HCT116 (cell line): ENCODE measurements around the gene CD109. TPM values are rescaled to one million over a fixed set of nuclear protein-coding genes. Genes with fewer than 3 reads are reported as not detected.

Experiments
- ATAC-seq: fragments of 200-7000 bp; cut with Tn5 transposase; 2 replicates; pipeline ENCODE4 v1.9.1; 2020; ENCODE audit warnings: mild to moderate bottlenecking, moderate library complexity
- BruUV-seq: library from RNA; stranded (reverse); fragments of 400-500 nt; replicated peaks from 2 replicates; lab custom pipeline; 2021; lab: Mats Ljungman, UMichigan
- CTCF ChIA-PET: fragments of 300-600 bp; sonication (Branson Sonifier 250); formaldehyde crosslinking; loops from one replicate; lab custom pipeline; 2021; ENCODE audit warnings: antibody characterized with exemption; lab: Charles Lee
- POLR2A ChIA-PET: fragments of 300-600, 350-600 bp; sonication (Branson Sonifier 250); formaldehyde crosslinking; loops from one replicate; lab custom pipeline; 2021; ENCODE audit warnings: antibody characterized with exemption; lab: Charles Lee
- RAD21 ChIA-PET, 2 experiments: fragments of 300-600 bp; sonication (Branson Sonifier 250); formaldehyde crosslinking; loops; one replicate each; lab custom pipeline; 2023; ENCODE audit warnings: low total read pairs in 2 of 2; ENCODE audit not compliant: uncharacterized antibody in 2 of 2, unreplicated experiment in 2 of 2, low non-redundant PET in 1 of 2; lab: Charles Lee
- DNase-seq: peaks from one replicate; pipeline ENCODE4 v3.0.0-alpha.2; 2010; ENCODE audit warnings: low read depth, low spot score
- H2AFZ ChIP-seq: fragments of 200-600 bp; shearing (Covaris generic), sonication (generic); 2 replicates; pipeline ENCODE4 v1.6.1; 2017; ENCODE audit warnings: low read depth, mixed run types, mixed read lengths, antibody characterized with exemption, low read length; ENCODE audit not compliant: poor library complexity, severe bottlenecking
- H3K27ac ChIP-seq: 2 replicates; pipeline ENCODE4 v1.5.1; 2012; ENCODE audit warnings: low read depth, low read length
- H3K27me3 ChIP-seq: fragments of 200-600 bp; sonication (generic); 2 replicates; pipeline ENCODE4 v1.6.1; 2016; ENCODE audit warnings: mixed run types, low read length, mixed read lengths; ENCODE audit not compliant: insufficient read depth
- H3K36me3 ChIP-seq, 2 experiments: fragments of 200-500 bp in 1 of 2; fragments of 200-600 bp in 1 of 2; sonication (Bioruptor generic) in 1 of 2; sonication (generic) in 1 of 2; 2 replicates each; pipeline versions ENCODE4 v1.5.1 to v1.6.1; 2014 to 2016; ENCODE audit warnings: low read length in 2 of 2, inconsistent platforms in 1 of 2, mixed read lengths in 1 of 2, mixed run types in 1 of 2; ENCODE audit not compliant: insufficient read depth in 2 of 2, control insufficient read depth in 1 of 2
- H3K4me1 ChIP-seq, 2 experiments: fragments of 200-600 bp in 1 of 2; sonication (generic) in 1 of 2; 2 replicates each; pipeline versions ENCODE4 v1.5.1 to v1.6.1; 2012 to 2017; ENCODE audit warnings: low read length in 2 of 2, inconsistent platforms in 1 of 2, mild to moderate bottlenecking in 1 of 2, mixed read lengths in 1 of 2, mixed run types in 1 of 2, moderate library complexity in 1 of 2; ENCODE audit not compliant: insufficient read depth in 2 of 2, control insufficient read depth in 1 of 2
- H3K4me2 ChIP-seq: fragments of 200-600 bp; sonication (generic); 2 replicates; pipeline ENCODE4 v1.6.1; 2017; ENCODE audit warnings: mixed run types, low read length, mixed read lengths
- H3K4me3 ChIP-seq, 2 experiments: fragments of 200-600 bp in 1 of 2; sonication (generic) in 1 of 2; replicated peaks in 1 of 2; 2 replicates each; pipeline ENCODE4 v1.5.1; 2011 to 2016; ENCODE audit warnings: low read length in 2 of 2, control low read depth in 1 of 2, low read depth in 1 of 2, mild to moderate bottlenecking in 1 of 2, mixed read lengths in 1 of 2, mixed run types in 1 of 2
- H3K79me2 ChIP-seq: fragments of 200-600 bp; sonication (generic); 2 replicates; pipeline ENCODE4 v1.6.1; 2017; ENCODE audit warnings: mild to moderate bottlenecking, mixed run types, low read length, moderate library complexity, mixed read lengths; ENCODE audit not compliant: insufficient read depth
- H3K9ac ChIP-seq: fragments of 200-600 bp; sonication (generic); 2 replicates; pipeline ENCODE4 v1.6.1; 2016; ENCODE audit warnings: low read length, mixed read lengths
- H3K9me2 ChIP-seq: fragments of 200-600 bp; sonication (generic), shearing (Covaris generic); 2 replicates; pipeline ENCODE4 v1.6.1; 2017; ENCODE audit warnings: mixed run types, mild to moderate bottlenecking, moderate library complexity; ENCODE audit not compliant: insufficient read depth
- H3K9me3 ChIP-seq, 2 experiments: fragments of 200-500 bp in 1 of 2; fragments of 200-600 bp in 1 of 2; sonication (Bioruptor generic) in 1 of 2; sonication (generic) in 1 of 2; 2 replicates each; pipeline ENCODE4 v1.6.1; 2014 to 2017; ENCODE audit warnings: low read length in 2 of 2, mixed read lengths in 2 of 2, inconsistent platforms in 1 of 2, low read depth in 1 of 2, mild to moderate bottlenecking in 1 of 2, mixed run types in 1 of 2, moderate library complexity in 1 of 2; ENCODE audit not compliant: control insufficient read depth in 1 of 2, insufficient read depth in 1 of 2
- H4K20me1 ChIP-seq: fragments of 200-600 bp; sonication (generic), shearing (Covaris generic); 2 replicates; pipeline ENCODE4 v1.6.1; 2017; ENCODE audit warnings: mixed run types, mild to moderate bottlenecking, moderate library complexity; ENCODE audit not compliant: insufficient read depth
- CEBPB ChIP-seq: IDR thresholded peaks from 2 replicates; pipeline ENCODE4 v1.6.1; 2012; ENCODE audit warnings: low read depth
- EZH2phosphoT487 ChIP-seq: fragments of 200-600 bp; IDR thresholded peaks from 2 replicates; pipeline ENCODE4 v1.6.1; 2018; ENCODE audit warnings: antibody characterized with exemption, borderline replicate concordance
- FOSL1 ChIP-seq: IDR thresholded peaks from 2 replicates; pipeline ENCODE4 v1.6.1; 2012; ENCODE audit warnings: low read depth
- POLR2A ChIP-seq: IDR thresholded peaks from 2 replicates; pipeline ENCODE4 v1.7.0; 2011; ENCODE audit warnings: borderline replicate concordance; ENCODE audit not compliant: insufficient read depth, insufficient read length; ENCODE audit errors: extremely low read depth
- SP1 ChIP-seq: IDR thresholded peaks from 2 replicates; pipeline ENCODE4 v1.6.1; 2012; ENCODE audit warnings: low read depth
- SRF ChIP-seq: IDR thresholded peaks from 2 replicates; pipeline ENCODE4 v1.6.1; 2012; ENCODE audit warnings: low read depth
- ZNF274 ChIP-seq: fragments of 200-500 bp; sonication (Bioruptor generic); IDR thresholded peaks from 2 replicates; pipeline ENCODE4 v1.6.1; 2014; ENCODE audit warnings: mild to moderate bottlenecking, low read depth, low read length, inconsistent platforms
- intact Hi-C: fragments of 100-400 bp; cut with micrococcal nuclease; formaldehyde crosslinking; loops from 2 replicates; pipeline ENCODE4 v1.10.0; 2022
- total RNA-seq: library from RNA; stranded (reverse); gene quantifications from one replicate; pipeline ENCODE4 v1.2.1, GENCODE V29; 2021; ENCODE audit not compliant: unreplicated experiment
- TF ChIP-seq, protein P1 (sequence below): IDR thresholded peaks from 2 replicates; pipeline ENCODE4 v1.6.1; 2011; ENCODE audit warnings: mild to moderate bottlenecking, low read length, moderate library complexity; ENCODE audit not compliant: insufficient replicate concordance; ENCODE audit errors: extremely low read depth
- TF ChIP-seq, protein P2 (sequence below): IDR thresholded peaks from 2 replicates; pipeline ENCODE4 v1.6.1; 2012

The CD109 gene
- total RNA-seq, 1 experiment from 2014 or later = 42.1 TPM

DNA sequence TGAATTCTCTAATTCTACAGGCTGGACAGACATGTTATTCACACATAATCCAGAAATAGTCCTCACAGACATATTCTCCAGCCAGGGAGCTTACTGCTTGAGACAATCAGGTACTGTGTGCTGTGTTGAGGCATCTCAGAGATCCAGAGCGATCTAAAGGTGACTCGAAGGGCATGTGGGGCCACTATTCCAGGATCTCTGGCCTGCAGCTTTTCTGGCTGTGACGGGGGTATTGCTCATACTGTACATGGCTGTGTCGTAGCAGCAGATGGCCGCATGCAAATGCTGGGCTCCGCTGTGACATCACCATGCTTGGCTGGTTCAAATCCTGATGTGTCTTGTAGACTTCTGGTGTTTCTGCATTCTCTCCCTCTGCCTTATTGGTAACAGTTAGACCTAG lies 37.8 kb downstream of the CD109 start:
- no peak overlapping the region for H3K27ac ChIP-seq
- no peaks in the 10 kb centered on the region for H3K27me3 ChIP-seq
- no peak overlapping the region for H3K4me3 ChIP-seq
- no peaks in the 10 kb centered on the region for H3K79me2 ChIP-seq
- no peaks in the 10 kb centered on the region for H3K4me1 ChIP-seq
- H3K9me3 ChIP-seq = no peaks in the 10 kb centered on the region
- H3K4me2 ChIP-seq = no peak overlapping the region
- CTCF ChIA-PET = interaction anchor here (0.6 to 2.1 kb wide), 14 partner anchors 9 to 1475 kb away, joined by 3 to 43 read pairs (median 4); partner anchors contain the start of gene SLC17A5
- no TSS peak for BruUV-seq
- H3K36me3 ChIP-seq = peaks cover 0 to 6% of the 10 kb centered on the region in 2 experiments; a peak in 1 of 4 replicates
- intact Hi-C loops = loop anchor here (1.0 kb wide), 1 partner anchor 58 kb away; no protein-coding TSS in a partner anchor
- H4K20me1 ChIP-seq = 0 out of 2 replicates have a peak, but pooled peaks cover 2% of the 10 kb centered on the region
- ATAC-seq = no peak
- no peak overlapping the region for H3K9ac ChIP-seq
- no peak for TF ChIP-seq FOSL1
- TF ChIP-seq ZNF274 = no peak
- TF ChIP-seq SP1 = no peak
- TF ChIP-seq, protein P1, sequence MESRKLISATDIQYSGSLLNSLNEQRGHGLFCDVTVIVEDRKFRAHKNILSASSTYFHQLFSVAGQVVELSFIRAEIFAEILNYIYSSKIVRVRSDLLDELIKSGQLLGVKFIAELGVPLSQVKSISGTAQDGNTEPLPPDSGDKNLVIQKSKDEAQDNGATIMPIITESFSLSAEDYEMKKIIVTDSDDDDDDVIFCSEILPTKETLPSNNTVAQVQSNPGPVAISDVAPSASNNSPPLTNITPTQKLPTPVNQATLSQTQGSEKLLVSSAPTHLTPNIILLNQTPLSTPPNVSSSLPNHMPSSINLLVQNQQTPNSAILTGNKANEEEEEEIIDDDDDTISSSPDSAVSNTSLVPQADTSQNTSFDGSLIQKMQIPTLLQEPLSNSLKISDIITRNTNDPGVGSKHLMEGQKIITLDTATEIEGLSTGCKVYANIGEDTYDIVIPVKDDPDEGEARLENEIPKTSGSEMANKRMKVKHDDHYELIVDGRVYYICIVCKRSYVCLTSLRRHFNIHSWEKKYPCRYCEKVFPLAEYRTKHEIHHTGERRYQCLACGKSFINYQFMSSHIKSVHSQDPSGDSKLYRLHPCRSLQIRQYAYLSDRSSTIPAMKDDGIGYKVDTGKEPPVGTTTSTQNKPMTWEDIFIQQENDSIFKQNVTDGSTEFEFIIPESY = no peak
- TF ChIP-seq SRF = no peak
- no peak for TF ChIP-seq EZH2phosphoT487
- no peak for TF ChIP-seq POLR2A
- TF ChIP-seq, protein P2, sequence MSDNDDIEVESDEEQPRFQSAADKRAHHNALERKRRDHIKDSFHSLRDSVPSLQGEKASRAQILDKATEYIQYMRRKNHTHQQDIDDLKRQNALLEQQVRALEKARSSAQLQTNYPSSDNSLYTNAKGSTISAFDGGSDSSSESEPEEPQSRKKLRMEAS = no peak
- TF ChIP-seq CEBPB = no peak
- RAD21 ChIA-PET = interaction anchor here (0.6 to 1.7 kb wide), 6 partner anchors 45 to 236 kb away, joined by 3 to 8 read pairs (median 6); no protein-coding TSS in a partner anchor
- H2AFZ ChIP-seq = no peak overlapping the region
- POLR2A ChIA-PET = no interaction called here
- H3K9me2 ChIP-seq = no peaks in the 10 kb centered on the region
- no peak for DNase-seq
